BJ (cell line): Measurements from ENCODE around the gene PRDM16. TPM values are rescaled to one million over a fixed set of nuclear protein-coding genes. Genes with fewer than 3 reads are reported as not detected.

Source experiments
- CTCF ChIA-PET: fragments of 350-600 bp; formaldehyde crosslinking; extraction: SDS; loops from one replicate; lab custom pipeline; 2021; ENCODE audit warnings: antibody characterized with exemption, inconsistent platforms; lab: Yijun Ruan, JAX
- POLR2A ChIA-PET: fragments of 300-600 bp; sonication (Branson Sonifier 250); formaldehyde crosslinking; extraction: SDS; loops from one replicate; lab custom pipeline; 2021; ENCODE audit warnings: antibody characterized with exemption; lab: Charles Lee
- DNase-seq: peaks from one replicate; pipeline ENCODE4 v3.0.0-alpha.2; 2011; ENCODE audit warnings: low read depth
- H3K27me3 ChIP-seq: 2 replicates; pipeline ENCODE4 v1.6.0; 2011; ENCODE audit warnings: low read length; ENCODE audit not compliant: control insufficient read depth, insufficient read depth
- H3K36me3 ChIP-seq: 2 replicates; pipeline ENCODE4 v1.5.1; 2011; ENCODE audit warnings: low read length; ENCODE audit not compliant: control insufficient read depth, insufficient read depth
- H3K4me3 ChIP-seq: 2 replicates; pipeline ENCODE4 v1.5.1; 2011; ENCODE audit warnings: low read depth, mild to moderate bottlenecking, control low read depth, low read length
- CTCF ChIP-seq: IDR thresholded peaks from 2 replicates; pipeline ENCODE4 v1.5.1; 2011; ENCODE audit warnings: low read depth, mild to moderate bottlenecking, control low read depth, inconsistent platforms, low read length, moderate library complexity; ENCODE audit not compliant: insufficient read depth
- polyA plus RNA-seq: library from polyadenylated mRNA; depleted of rRNA; stranded (reverse); fragments of >200 nt; gene quantifications from 2 replicates; pipeline ENCODE4 v1.2.3, GENCODE V29; 2011

PRDM16 gene
- polyA plus RNA-seq, 1 experiment, result 0.02 TPM

- Histone ChIP-seq H3K36me3 (no peaks in the 10 kb centered on the region), H3K27me3 (no peaks in the 10 kb centered on the region), H3K4me3 (no peak overlapping the region)
- ChIA-PET POLR2A (no interaction called here), CTCF (no interaction called here)
- no peak for TF ChIP-seq CTCF
- DNase-seq, result no peak
Observed at GRCh38 chr1:3152143-3152542, 83.1 kb downstream of the PRDM16 start.

- H3K27me3 ChIP-seq, result no peaks in the 10 kb centered on the region
- no peak for DNase-seq
- no peak for TF ChIP-seq CTCF
- no peak overlapping the region for H3K4me3 ChIP-seq
- no peaks in the 10 kb centered on the region for H3K36me3 ChIP-seq
- ChIA-PET POLR2A (no interaction called here), CTCF (interaction anchor here (1.5 kb wide), 1 partner anchor 166 kb away, joined by 3 read pairs; no protein-coding TSS in a partner anchor)
Observed at GRCh38 chr1:3153197-3153596, 84.2 kb downstream of the PRDM16 start.

GRCh38 chr1:3153902-3154795, 85.1 kb downstream of the PRDM16 start:
- Histone ChIP-seq H3K4me3 (no peak overlapping the region), H3K36me3 (no peaks in the 10 kb centered on the region), H3K27me3 (no peaks in the 10 kb centered on the region)
- no peak for TF ChIP-seq CTCF
- CTCF ChIA-PET, result interaction anchor here (1.5 kb wide), 1 partner anchor 165 kb away, joined by 3 read pairs; no protein-coding TSS in a partner anchor
- DNase-seq, result no peak
- POLR2A ChIA-PET, result no interaction called here

DNA sequence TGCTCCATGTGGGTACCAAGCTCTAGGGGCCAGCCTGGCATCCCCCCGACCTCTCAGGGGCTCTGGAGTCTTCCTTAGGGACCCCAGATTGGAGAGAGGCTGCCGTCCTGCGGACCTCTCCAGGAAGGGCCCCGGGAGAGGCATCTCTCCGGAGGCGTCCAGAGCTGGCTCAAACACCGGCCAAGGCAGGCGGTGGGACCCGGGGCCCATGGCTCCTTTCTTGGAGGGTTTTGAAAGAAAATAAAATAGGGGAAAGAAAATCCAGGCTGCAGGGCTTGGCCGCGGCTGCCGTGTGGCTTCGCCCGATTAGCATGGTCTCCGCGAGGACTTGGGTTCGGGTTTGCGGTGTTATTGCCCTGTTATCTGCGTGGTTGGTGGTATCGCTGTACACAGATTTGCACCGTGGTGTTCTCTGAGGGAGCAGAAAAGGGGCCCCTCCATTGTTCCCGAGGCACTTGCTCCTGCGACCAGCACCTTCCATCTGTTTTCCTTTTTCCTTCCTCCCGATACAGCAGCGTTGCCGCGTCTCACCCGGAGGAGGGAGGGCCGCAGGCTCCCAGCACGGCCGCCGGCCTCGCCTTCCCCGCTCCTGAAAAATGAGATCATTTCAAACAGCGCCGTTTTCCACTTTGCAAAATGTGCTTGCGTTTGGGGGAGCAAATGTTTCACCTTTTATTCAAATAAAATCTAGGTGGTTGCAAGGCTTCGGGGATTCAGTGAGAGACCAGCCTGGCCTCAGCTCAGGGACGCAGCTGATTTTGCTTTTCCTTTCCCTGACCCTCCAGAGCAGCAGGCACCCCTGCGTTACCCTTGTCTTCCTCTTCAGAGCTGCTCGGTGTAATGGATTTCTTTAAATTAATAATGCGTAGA, 86.3 kb downstream of the PRDM16 start:
- no peak for TF ChIP-seq CTCF
- ChIA-PET CTCF (no interaction called here), POLR2A (no interaction called here)
- no peaks in the 10 kb centered on the region for H3K36me3 ChIP-seq
- no peaks in the 10 kb centered on the region for H3K27me3 ChIP-seq
- no peak for DNase-seq
- H3K4me3 ChIP-seq, result no peak overlapping the region

DNA sequence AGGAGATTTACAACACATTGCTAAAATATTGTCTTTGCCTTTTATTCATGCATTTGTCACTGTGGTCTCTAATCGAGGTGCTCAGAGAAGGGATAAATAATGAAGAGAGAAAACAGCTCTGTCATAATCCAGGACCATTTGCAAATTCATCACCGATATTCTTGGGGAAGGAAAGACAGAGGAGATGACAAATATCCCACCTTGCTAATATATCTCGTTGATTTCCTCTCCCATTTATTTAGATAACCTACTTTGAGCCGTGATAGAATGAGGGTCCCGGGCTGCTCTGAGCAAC, 86.9 kb downstream of the PRDM16 start:
- ChIA-PET CTCF (no interaction called here), POLR2A (no interaction called here)
- no peak for TF ChIP-seq CTCF
- no peaks in the 10 kb centered on the region for H3K27me3 ChIP-seq
- no peaks in the 10 kb centered on the region for H3K36me3 ChIP-seq
- no peak for DNase-seq
- no peak overlapping the region for H3K4me3 ChIP-seq
